ENCODE results near the gene G3BP2.

GRCh38 chr4:75714011-75714410, 40.8 kb upstream of the G3BP2 start:
- TF ChIP-seq CTCF (IDR thresholded peaks at IDR 0.05 in 4 of 5, conservative IDR thresholded peaks at IDR 0.05 in 1 of 5) (no peak), POLR2A (IDR thresholded peaks at IDR 0.05) (no peak)

Data from gastrocnemius medialis (tissue), 4 donors.